IMR-90 (cell line): ENCODE results near the gene DERL3. TPM values are rescaled to one million over a fixed set of nuclear protein-coding genes. Genes with fewer than 3 reads are reported as not detected.
A peak's percentile ranks its signal among the peaks of the same experiment; 100 is the strongest.

Experiments used
- ATAC-seq: fragments of 200-7000 bp; cut with Tn5 transposase; 2 replicates; pipeline ENCODE4 v1.9.1; 2020; ENCODE audit warnings: low read depth, mild to moderate bottlenecking, moderate library complexity
- BruUV-seq: library from RNA; stranded (reverse); fragments of 400-500 nt; replicated peaks from 2 replicates; lab custom pipeline; 2021; lab: Mats Ljungman, UMichigan
- CTCF ChIA-PET: fragments of 300-600 bp; formaldehyde crosslinking; extraction: SDS; loops from one replicate; lab custom pipeline; 2021; ENCODE audit warnings: antibody characterized with exemption; lab: Yijun Ruan, JAX
- POLR2A ChIA-PET: fragments of 300-600 bp; sonication (Branson Sonifier 250); formaldehyde crosslinking; loops from one replicate; lab custom pipeline; 2022; ENCODE audit warnings: antibody characterized with exemption; ENCODE audit not compliant: unreplicated experiment; lab: Charles Lee
- DNase-seq: peaks from one replicate; pipeline ENCODE4 v3.0.0; 2013
- H2AFZ ChIP-seq: replicated peaks from 2 replicates; pipeline ENCODE3; 2013; ENCODE audit warnings: low read length, mild to moderate bottlenecking; ENCODE audit not compliant: poor library complexity
- H2AK5ac ChIP-seq: 2 replicates; pipeline ENCODE4 v1.6.1; 2013; ENCODE audit warnings: low read depth, low read length, inconsistent platforms
- H2AK9ac ChIP-seq: replicated peaks from 2 replicates; pipeline ENCODE3; 2013; ENCODE audit warnings: mild to moderate bottlenecking, low read depth, low read length, moderate library complexity; ENCODE audit not compliant: poor library complexity
- H2BK120ac ChIP-seq: 2 replicates; pipeline ENCODE4 v1.6.1; 2013; ENCODE audit warnings: low read depth, low read length, inconsistent platforms
- H2BK15ac ChIP-seq: 3 replicates; pipeline ENCODE4 v1.6.1; 2013; ENCODE audit warnings: low read depth, low read length, inconsistent platforms
- H2BK20ac ChIP-seq: 2 replicates; pipeline ENCODE4 v1.6.1; 2013; ENCODE audit warnings: low read depth, mild to moderate bottlenecking, inconsistent platforms, low read length, moderate library complexity
- H2BK5ac ChIP-seq: 2 replicates; pipeline ENCODE4 v1.6.1; 2013; ENCODE audit warnings: mild to moderate bottlenecking, low read depth, low read length, inconsistent platforms; ENCODE audit not compliant: poor library complexity, severe bottlenecking
- H3K14ac ChIP-seq: replicated peaks from 2 replicates; pipeline ENCODE4 v1.6.1; 2013; ENCODE audit warnings: low read depth, low read length, inconsistent platforms
- H3K18ac ChIP-seq: 2 replicates; pipeline ENCODE4 v1.6.1; 2013; ENCODE audit warnings: low read depth, low read length, control low read depth
- H3K23ac ChIP-seq: 2 replicates; pipeline ENCODE4 v1.6.1; 2013; ENCODE audit warnings: low read depth, low read length, inconsistent platforms
- H3K27ac ChIP-seq: 2 replicates; pipeline ENCODE4 v1.5.1; 2013; ENCODE audit warnings: mild to moderate bottlenecking, control low read depth, low read length; ENCODE audit not compliant: insufficient read depth
- H3K27me3 ChIP-seq: 2 replicates; pipeline ENCODE4 v1.6.1; 2013; ENCODE audit warnings: low read length; ENCODE audit not compliant: control insufficient read depth, insufficient read depth
- H3K36me3 ChIP-seq: 2 replicates; pipeline ENCODE4 v1.6.1; 2013; ENCODE audit warnings: low read length, mixed read lengths; ENCODE audit not compliant: control insufficient read depth, insufficient read depth
- H3K4ac ChIP-seq: 2 replicates; pipeline ENCODE4 v1.6.1; 2013; ENCODE audit warnings: low read depth, low read length, inconsistent platforms
- H3K4me1 ChIP-seq: 2 replicates; pipeline ENCODE4 v1.6.1; 2013; ENCODE audit warnings: low read length, mixed read lengths; ENCODE audit not compliant: control insufficient read depth, insufficient read depth
- H3K4me2 ChIP-seq: 2 replicates; pipeline ENCODE4 v1.6.1; 2013; ENCODE audit warnings: low read depth, mild to moderate bottlenecking, control low read depth, low read length, moderate library complexity
- H3K4me3 ChIP-seq: 2 replicates; pipeline ENCODE4 v1.5.1; 2013; ENCODE audit warnings: low read depth, mild to moderate bottlenecking, control low read depth, low read length, moderate library complexity; ENCODE audit not compliant: insufficient read depth
- H3K56ac ChIP-seq: 2 replicates; pipeline ENCODE4 v1.6.1; 2013; ENCODE audit warnings: low read length, inconsistent platforms; ENCODE audit not compliant: insufficient read depth; ENCODE audit errors: extremely low read depth
- H3K79me1 ChIP-seq, 2 experiments: 2 replicates each; pipeline ENCODE4 v1.6.1; 2013; ENCODE audit warnings: low read length in 2 of 2, inconsistent platforms in 1 of 2, low read depth in 1 of 2
- H3K9ac ChIP-seq: 2 replicates; pipeline ENCODE4 v1.6.1; 2013; ENCODE audit warnings: low read depth, low read length, control low read depth
- H3K9me1 ChIP-seq: 2 replicates; pipeline ENCODE4 v1.6.1; 2013; ENCODE audit warnings: low read length, inconsistent platforms; ENCODE audit not compliant: insufficient read depth
- H3K9me3 ChIP-seq: 2 replicates; pipeline ENCODE4 v1.6.1; 2013; ENCODE audit warnings: low read length; ENCODE audit not compliant: control insufficient read depth, insufficient read depth
- H4K20me1 ChIP-seq: 2 replicates; pipeline ENCODE4 v1.6.1; 2013; ENCODE audit warnings: low read length, inconsistent platforms; ENCODE audit not compliant: insufficient read depth
- H4K5ac ChIP-seq: 2 replicates; pipeline ENCODE4 v1.6.1; 2013; ENCODE audit warnings: mild to moderate bottlenecking, low read depth, low read length, control low read depth
- H4K8ac ChIP-seq, 2 experiments: 2 replicates each; pipeline ENCODE4 v1.6.1; 2013; ENCODE audit warnings: low read depth in 2 of 2, low read length in 2 of 2, control low read depth in 1 of 2, inconsistent platforms in 1 of 2
- H4K91ac ChIP-seq: 2 replicates; pipeline ENCODE4 v1.6.1; 2013; ENCODE audit warnings: low read depth, low read length, inconsistent platforms; ENCODE audit not compliant: insufficient read depth
- BHLHE40 ChIP-seq: fragments of 150-350 bp; IDR thresholded peaks from 2 replicates; pipeline ENCODE4 v1.6.1; 2016; ENCODE audit warnings: mild to moderate bottlenecking, low read depth, low read length
- CEBPB ChIP-seq: IDR thresholded peaks from 2 replicates; pipeline ENCODE4 v1.6.1; 2012; ENCODE audit warnings: low read depth, low read length, improper control_type of control experiment
- CHD1 ChIP-seq: IDR thresholded peaks from 2 replicates; pipeline ENCODE4 v1.6.1; 2012; ENCODE audit warnings: low read depth, low read length, improper control_type of control experiment
- CTCF ChIP-seq: conservative IDR thresholded peaks from 2 replicates; pipeline ENCODE4 v1.5.1; 2012; ENCODE audit warnings: mild to moderate bottlenecking, low read depth, low read length, improper control_type of control experiment
- ELK1 ChIP-seq: fragments of 150-350 bp; IDR thresholded peaks from 2 replicates; pipeline ENCODE4 v1.6.1; 2016; ENCODE audit warnings: low read depth, mild to moderate bottlenecking, low read length, moderate library complexity, borderline replicate concordance
- FOS ChIP-seq: fragments of 150-350 bp; IDR thresholded peaks from 2 replicates; pipeline ENCODE4 v1.6.1; 2016; ENCODE audit warnings: low read depth, low read length
- MAFK ChIP-seq: IDR thresholded peaks from 2 replicates; pipeline ENCODE4 v1.6.1; 2012; ENCODE audit warnings: low read depth, low read length, improper control_type of control experiment
- MAZ ChIP-seq: IDR thresholded peaks from 2 replicates; pipeline ENCODE4 v1.6.1; 2012; ENCODE audit warnings: low read depth, mild to moderate bottlenecking, low read length, improper control_type of control experiment, moderate library complexity, borderline replicate concordance
- MXI1 ChIP-seq: IDR thresholded peaks from 2 replicates; pipeline ENCODE4 v1.6.1; 2012; ENCODE audit warnings: low read depth, mild to moderate bottlenecking, low read length, moderate library complexity, borderline replicate concordance
- NFE2L2 ChIP-seq: fragments of 150-350 bp; IDR thresholded peaks from 2 replicates; pipeline ENCODE4 v1.6.1; 2016; ENCODE audit warnings: low read depth, mild to moderate bottlenecking, low read length
- POLR2A ChIP-seq: IDR thresholded peaks from 2 replicates; pipeline ENCODE4 v1.6.1; 2012; ENCODE audit warnings: mild to moderate bottlenecking, low read depth, low read length
- RAD21 ChIP-seq: IDR thresholded peaks from 2 replicates; pipeline ENCODE4 v1.6.1; 2012; ENCODE audit warnings: low read length, improper control_type of control experiment
- RCOR1 ChIP-seq: IDR thresholded peaks from 2 replicates; pipeline ENCODE4 v1.6.1; 2012; ENCODE audit warnings: mild to moderate bottlenecking, low read length, improper control_type of control experiment; ENCODE audit not compliant: insufficient replicate concordance
- RFX5 ChIP-seq: IDR thresholded peaks from 2 replicates; pipeline ENCODE4 v1.8.0; 2012; ENCODE audit warnings: low read depth, mild to moderate bottlenecking, low read length, moderate library complexity
- SMC3 ChIP-seq: fragments of 150-350 bp; IDR thresholded peaks from 2 replicates; pipeline ENCODE4 v1.6.1; 2016; ENCODE audit warnings: low read depth, mild to moderate bottlenecking, antibody characterized with exemption, low read length, moderate library complexity
- USF2 ChIP-seq: fragments of 150-350 bp; IDR thresholded peaks from 2 replicates; pipeline ENCODE4 v1.6.1; 2017; ENCODE audit warnings: mild to moderate bottlenecking, antibody characterized with exemption, low read length, low read depth
- WGBS, 2 experiments: methylation state at CpG; one replicate each; pipeline versions ENCODE4 v1.1.5 to v1.1.7; 2013; ENCODE audit warnings: missing lambda C conversion rate in 2 of 2; ENCODE audit not compliant: insufficient read length in 1 of 2; ENCODE audit errors: extremely low coverage in 2 of 2; 5-methylcytosine and 5-hydroxymethylcytosine counted together
- dilution Hi-C: fragments of 300-500 bp; cut with HindIII; formaldehyde crosslinking; loops from one replicate; pipeline ENCODE4 v1.14.3; 2018; ENCODE audit warnings: low sequenced_read_pairs; ENCODE audit not compliant: unreplicated experiment
- in situ Hi-C: fragments of 300-500 bp; cut with MboI; formaldehyde crosslinking; loops from 3 replicates; pipeline ENCODE4 v1.14.3; 2019; ENCODE audit warnings: low sequenced_read_pairs, inconsistent platforms, mixed read lengths
- intact Hi-C: fragments of 100-400 bp; cut with micrococcal nuclease; formaldehyde crosslinking; loops from 2 replicates; pipeline ENCODE4 v1.10.0; 2022
- polyA plus RNA-seq, 3 experiments: library from polyadenylated mRNA; depleted of rRNA; stranded (reverse); fragments of >200 nt; gene quantifications; 2 replicates each; pipeline ENCODE4 v1.2.3, GENCODE V29; 2012; ENCODE audit warnings: low replicate concordance in 1 of 3
- total RNA-seq: library from RNA; depleted of rRNA; stranded (reverse); fragments of >200 nt; gene quantifications from 2 replicates; pipeline ENCODE4 v1.2.3, GENCODE V29; 2012

DERL3 gene
- total and polyA plus RNA-seq, 2 of the 4 experiments (the other 2 are of a cell fraction), result 0.18 to 0.62 TPM

GRCh38 chr22:23831781-23832180 is 7.0 kb downstream of the DERL3 start:
- H3K23ac ChIP-seq, result no peak overlapping the region
- no peak overlapping the region for H3K4me3 ChIP-seq
- H3K36me3 ChIP-seq, result peaks cover 69% of the 10 kb centered on the region
- intact Hi-C loops (no loop called here), in situ Hi-C loops (no loop called here), dilution Hi-C loops (no loop called here)
- DNase-seq (no peak), ATAC-seq (no peak)
- H3K14ac ChIP-seq, result no peak overlapping the region
- H3K79me1 ChIP-seq, result peaks cover 7 to 54% of the 10 kb centered on the region in 2 experiments
- no peak overlapping the region for H4K8ac ChIP-seq
- peaks cover 3% of the 10 kb centered on the region; the same call in 1 of the 2 replicates for H3K9me3 ChIP-seq
- H3K4me1 ChIP-seq, result peaks cover 6% of the 10 kb centered on the region
- POLR2A ChIA-PET, result no interaction called here
- TF ChIP-seq POLR2A, result no peak
- no peak for TF ChIP-seq FOS
- no peak for TF ChIP-seq MXI1
- TF ChIP-seq CHD1, result no peak
- TF ChIP-seq MAZ, result no peak
- no peak for TF ChIP-seq NFE2L2
- TF ChIP-seq RFX5, result no peak
- TF ChIP-seq SMC3, result no peak
- TF ChIP-seq BHLHE40, result no peak
- TF ChIP-seq CTCF, result no peak
- TF ChIP-seq RAD21, result no peak
- TF ChIP-seq MAFK, result no peak
- no peak for TF ChIP-seq RCOR1
- no peak for TF ChIP-seq CEBPB
- TF ChIP-seq USF2, result no peak
- no peak for TF ChIP-seq ELK1
- peaks cover 15% of the 10 kb centered on the region for H3K9me1 ChIP-seq
- H3K27ac ChIP-seq, result no peak overlapping the region
- no peak overlapping the region for H2BK120ac ChIP-seq
- BruUV-seq, result no TSS peak
- WGBS, 2 experiments, result 90% methylated on average over 2 of the region's 10 CpGs; no CpG with 5 or more reads in 1 of the 2 experiments
- H3K27me3 ChIP-seq, result no peaks in the 10 kb centered on the region
- peaks cover 43% of the 10 kb centered on the region for H4K20me1 ChIP-seq
- H4K91ac ChIP-seq, result no peak overlapping the region
- peak overlapping the region; percentile 22 for H2AK9ac ChIP-seq
- H3K4me2 ChIP-seq, result no peak overlapping the region
- H3K9ac ChIP-seq, result no peak overlapping the region
- H2AFZ ChIP-seq, result no peak overlapping the region
- no peak overlapping the region for H2AK5ac ChIP-seq
- H4K5ac ChIP-seq, result no peak overlapping the region
- no peak overlapping the region for H2BK15ac ChIP-seq
- H3K56ac ChIP-seq, result no peak overlapping the region
- no peak overlapping the region for H2BK20ac ChIP-seq
- no peak overlapping the region for H3K18ac ChIP-seq
- CTCF ChIA-PET, result interaction anchor here (0.6 to 0.7 kb wide), 2 partner anchors 11 to 18 kb away, joined by 3 read pairs; no protein-coding TSS in a partner anchor
- no peak overlapping the region for H3K4ac ChIP-seq
- H2BK5ac ChIP-seq, result no peak overlapping the region
